Activated naive CD4-positive, alpha-beta T cell treated with anti-CD3 and anti-CD28 coated beads, Interleukin-2, amount 50 U/mL, for 72 hours (primary cell): ENCODE measurements around the gene GABRA4. TPM values are rescaled to one million over a fixed set of nuclear protein-coding genes. Genes with fewer than 3 reads are reported as not detected.

Experiments
- ATAC-seq, 2 donors: fragments of 150-1000 bp; cut with Tn5 transposase; 2 replicates each; pipeline ENCODE4 v1.10.0; 2021; ENCODE audit warnings: mild to moderate bottlenecking in 2 of 2, moderate library complexity in 2 of 2
- DNase-seq, 2 donors: peaks; one replicate each; pipeline ENCODE4 v3.0.0; 2021 to 2022; ENCODE audit warnings: low spot score in 2 of 2
- H3K27ac Mint-ChIP-seq, 2 donors: one replicate each; pipeline ENCODE4 v1.8.0; 2022; ENCODE audit warnings: mild to moderate bottlenecking in 2 of 2, mixed read lengths in 2 of 2
- H3K36me3 Mint-ChIP-seq, 2 donors: one replicate each; pipeline ENCODE4 v1.8.0; 2022; ENCODE audit warnings: mixed read lengths in 2 of 2
- H3K9me3 Mint-ChIP-seq, 2 donors: one replicate each; pipeline ENCODE4 v1.8.0; 2022; ENCODE audit warnings: mixed read lengths in 2 of 2
- total RNA-seq, 2 donors: library from RNA; stranded (reverse); gene quantifications; one replicate each; pipeline ENCODE4 v1.2.3, GENCODE V29; 2022

Gene GABRA4
- total RNA-seq, 2 donors from 2014 or later: not detected

- Mint-ChIP-seq H3K27ac (no peak overlapping the region), H3K36me3 (peaks cover 5 to 18% of the 10 kb centered on the region in 2 donors), H3K9me3 (no peaks in the 10 kb centered on the region)
- ATAC-seq (no peak), DNase-seq (no peak)
Observed at GRCh38 chr4:46992338-46992737, 1.0 kb downstream of the GABRA4 start.

GRCh38 chr4:46986922-46987638, 6.3 kb downstream of the GABRA4 start:
- H3K9me3 Mint-ChIP-seq: no peaks in the 10 kb centered on the region
- ATAC-seq (no peak), DNase-seq (no peak)
- peaks cover under 1 to 1% of the 10 kb centered on the region in 2 donors for H3K36me3 Mint-ChIP-seq
- no peak overlapping the region for H3K27ac Mint-ChIP-seq

- Mint-ChIP-seq H3K9me3 (no peaks in the 10 kb centered on the region), H3K36me3 (no peaks in the 10 kb centered on the region), H3K27ac (no peak overlapping the region)
- DNase-seq (no peak), ATAC-seq (no peak)
Observed at GRCh38 chr4:46984781-46985180, 8.6 kb downstream of the GABRA4 start.

GRCh38 chr4:46980851-46981250, 12.5 kb downstream of the GABRA4 start:
- no peaks in the 10 kb centered on the region for H3K9me3 Mint-ChIP-seq
- ATAC-seq (no peak), DNase-seq (no peak)
- no peak overlapping the region for H3K27ac Mint-ChIP-seq
- H3K36me3 Mint-ChIP-seq: no peaks in the 10 kb centered on the region

- Mint-ChIP-seq H3K27ac (no peak overlapping the region), H3K9me3 (no peaks in the 10 kb centered on the region), H3K36me3 (no peaks in the 10 kb centered on the region)
- ATAC-seq: no peak
- no peak for DNase-seq
Observed at GRCh38 chr4:46979726-46980125, 13.7 kb downstream of the GABRA4 start.

GRCh38 chr4:46979283-46979682, 14.1 kb downstream of the GABRA4 start:
- no peaks in the 10 kb centered on the region for H3K36me3 Mint-ChIP-seq
- H3K27ac Mint-ChIP-seq: no peak overlapping the region
- ATAC-seq (no peak), DNase-seq (no peak)
- H3K9me3 Mint-ChIP-seq: no peaks in the 10 kb centered on the region

GRCh38 chr4:46977245-46977644, 16.1 kb downstream of the GABRA4 start:
- Mint-ChIP-seq H3K27ac (no peak overlapping the region), H3K36me3 (no peaks in the 10 kb centered on the region), H3K9me3 (no peaks in the 10 kb centered on the region)
- DNase-seq: no peak
- ATAC-seq: no peak

- no peak overlapping the region for H3K27ac Mint-ChIP-seq
- no peaks in the 10 kb centered on the region for H3K9me3 Mint-ChIP-seq
Observed at GRCh38 chr4:46975812-46976553, 17.4 kb downstream of the GABRA4 start.

GRCh38 chr4:46974891-46975543, 18.4 kb downstream of the GABRA4 start:
- DNase-seq (no peak), ATAC-seq (no peak)
- no peaks in the 10 kb centered on the region for H3K36me3 Mint-ChIP-seq
- H3K27ac Mint-ChIP-seq: no peak overlapping the region
- no peaks in the 10 kb centered on the region for H3K9me3 Mint-ChIP-seq

More at GRCh38 chr4:46975812-46976553, 17.4 kb downstream of the GABRA4 start:
- no peaks in the 10 kb centered on the region for H3K36me3 Mint-ChIP-seq
- DNase-seq (no peak), ATAC-seq (no peak)

- no peak for ATAC-seq
- H3K27ac Mint-ChIP-seq: no peak overlapping the region
- DNase-seq: no peak
- H3K36me3 Mint-ChIP-seq: no peaks in the 10 kb centered on the region
- H3K9me3 Mint-ChIP-seq: peaks cover 0 to 2% of the 10 kb centered on the region in 2 donors
Observed at GRCh38 chr4:46968847-46969246, 24.5 kb downstream of the GABRA4 start.

- peaks cover 0 to 4% of the 10 kb centered on the region in 2 donors for H3K9me3 Mint-ChIP-seq
- ATAC-seq (no peak), DNase-seq (no peak)
- no peak overlapping the region for H3K27ac Mint-ChIP-seq
- H3K36me3 Mint-ChIP-seq: no peaks in the 10 kb centered on the region
Observed at GRCh38 chr4:46967631-46968030, 25.8 kb downstream of the GABRA4 start.

- DNase-seq (no peak), ATAC-seq (no peak)
- no peaks in the 10 kb centered on the region for H3K36me3 Mint-ChIP-seq
- no peak overlapping the region for H3K27ac Mint-ChIP-seq
- peaks cover 4 to 5% of the 10 kb centered on the region in 2 donors for H3K9me3 Mint-ChIP-seq
Observed at GRCh38 chr4:46958742-46959488, 34.5 kb downstream of the GABRA4 start.

GRCh38 chr4:46956451-46956850, 36.9 kb downstream of the GABRA4 start:
- no peak for ATAC-seq
- Mint-ChIP-seq H3K36me3 (no peaks in the 10 kb centered on the region), H3K27ac (no peak overlapping the region), H3K9me3 (peaks cover under 1% of the 10 kb centered on the region in 2 donors)
- DNase-seq: no peak

- ATAC-seq (no peak), DNase-seq (no peak)
- no peaks in the 10 kb centered on the region for H3K9me3 Mint-ChIP-seq
Observed at GRCh38 chr4:46955601-46956000, 37.8 kb downstream of the GABRA4 start.

GRCh38 chr4:46954643-46955042, 38.7 kb downstream of the GABRA4 start:
- Mint-ChIP-seq H3K27ac (no peak overlapping the region), H3K9me3 (no peaks in the 10 kb centered on the region), H3K36me3 (no peaks in the 10 kb centered on the region)
- no peak for DNase-seq
- ATAC-seq: no peak

More at GRCh38 chr4:46955601-46956000, 37.8 kb downstream of the GABRA4 start:
- H3K36me3 Mint-ChIP-seq: no peaks in the 10 kb centered on the region
- no peak overlapping the region for H3K27ac Mint-ChIP-seq

GRCh38 chr4:46953564-46953963, 39.8 kb downstream of the GABRA4 start:
- H3K36me3 Mint-ChIP-seq: no peaks in the 10 kb centered on the region
- DNase-seq (no peak), ATAC-seq (no peak)
- no peaks in the 10 kb centered on the region for H3K9me3 Mint-ChIP-seq
- H3K27ac Mint-ChIP-seq: no peak overlapping the region

GRCh38 chr4:46952451-46952850, 40.9 kb downstream of the GABRA4 start:
- H3K9me3 Mint-ChIP-seq: no peaks in the 10 kb centered on the region
- H3K27ac Mint-ChIP-seq: no peak overlapping the region
- DNase-seq (no peak), ATAC-seq (no peak)
- no peaks in the 10 kb centered on the region for H3K36me3 Mint-ChIP-seq
